ENCODE measurements around the gene IMPA2.

DNA sequence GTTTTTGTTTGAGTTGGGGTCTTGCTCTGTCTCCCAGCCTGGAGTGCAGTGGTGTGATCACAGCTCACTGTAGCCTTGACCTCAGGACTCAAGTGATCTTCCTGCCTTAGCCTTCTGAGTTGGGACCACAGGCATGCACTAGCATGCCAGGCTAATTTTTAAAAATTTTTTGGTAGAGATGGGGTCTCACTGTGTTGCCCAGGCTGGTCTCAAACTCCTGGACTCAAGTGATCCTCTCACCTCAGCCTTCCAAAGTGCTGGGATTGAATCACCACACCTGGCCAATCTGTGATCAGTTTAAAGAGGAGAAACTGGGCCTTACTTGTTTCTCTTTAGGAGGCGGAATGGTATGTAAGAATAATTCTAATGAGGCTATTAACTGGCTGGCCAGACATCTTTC is 49.9 kb downstream of the IMPA2 start:
- TF ChIP-seq, protein P1, sequence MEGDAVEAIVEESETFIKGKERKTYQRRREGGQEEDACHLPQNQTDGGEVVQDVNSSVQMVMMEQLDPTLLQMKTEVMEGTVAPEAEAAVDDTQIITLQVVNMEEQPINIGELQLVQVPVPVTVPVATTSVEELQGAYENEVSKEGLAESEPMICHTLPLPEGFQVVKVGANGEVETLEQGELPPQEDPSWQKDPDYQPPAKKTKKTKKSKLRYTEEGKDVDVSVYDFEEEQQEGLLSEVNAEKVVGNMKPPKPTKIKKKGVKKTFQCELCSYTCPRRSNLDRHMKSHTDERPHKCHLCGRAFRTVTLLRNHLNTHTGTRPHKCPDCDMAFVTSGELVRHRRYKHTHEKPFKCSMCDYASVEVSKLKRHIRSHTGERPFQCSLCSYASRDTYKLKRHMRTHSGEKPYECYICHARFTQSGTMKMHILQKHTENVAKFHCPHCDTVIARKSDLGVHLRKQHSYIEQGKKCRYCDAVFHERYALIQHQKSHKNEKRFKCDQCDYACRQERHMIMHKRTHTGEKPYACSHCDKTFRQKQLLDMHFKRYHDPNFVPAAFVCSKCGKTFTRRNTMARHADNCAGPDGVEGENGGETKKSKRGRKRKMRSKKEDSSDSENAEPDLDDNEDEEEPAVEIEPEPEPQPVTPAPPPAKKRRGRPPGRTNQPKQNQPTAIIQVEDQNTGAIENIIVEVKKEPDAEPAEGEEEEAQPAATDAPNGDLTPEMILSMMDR (IDR thresholded peaks at IDR 0.05): no peak
- no peak for TF ChIP-seq POLR2A (IDR thresholded peaks at IDR 0.05)

All from uterus (tissue), 2 donors.